ENCODE results near the gene FKBP3.
"Not testable (repeated sequence)": the region's sequence is repeated elsewhere in the genome, so short reads cannot be mapped to it uniquely, and the experiment has no call there.

Gene FKBP3

GRCh38 chr14:45114327-45114726 lies 20.0 kb downstream of the FKBP3 start:
- in situ Hi-C loops (cut with MboI; ENCODE audit: low sequenced_read_pairs): no loop called here

GRCh38 chr14:45112896-45113781 lies 21.1 kb downstream of the FKBP3 start:
- in situ Hi-C loops (cut with MboI; ENCODE audit: low sequenced_read_pairs): no loop called here

- in situ Hi-C loops (cut with MboI; ENCODE audit: low sequenced_read_pairs): no loop called here
These were observed 29.7 kb downstream of the FKBP3 start for GRCh38 chr14:45104561-45104960.

- in situ Hi-C loops (cut with MboI; ENCODE audit: low sequenced_read_pairs): no loop called here
These were observed 30.5 kb downstream of the FKBP3 start for GRCh38 chr14:45103806-45104205.

- in situ Hi-C loops (cut with MboI; ENCODE audit: low sequenced_read_pairs): no loop called here
These were observed 38.1 kb downstream of the FKBP3 start for GRCh38 chr14:45096218-45096617.

GRCh38 chr14:45095143-45095542 lies 39.1 kb downstream of the FKBP3 start:
- in situ Hi-C loops (cut with MboI; ENCODE audit: low sequenced_read_pairs): no loop called here

GRCh38 chr14:45094275-45094674 lies 40.0 kb downstream of the FKBP3 start:
- in situ Hi-C loops (cut with MboI; ENCODE audit: low sequenced_read_pairs): no loop called here

GRCh38 chr14:45091710-45092109 lies 42.6 kb downstream of the FKBP3 start:
- in situ Hi-C loops (cut with MboI; ENCODE audit: low sequenced_read_pairs): no loop called here

GRCh38 chr14:45089813-45090212 lies 44.5 kb downstream of the FKBP3 start:
- in situ Hi-C loops (cut with MboI; ENCODE audit: low sequenced_read_pairs): no loop called here

- in situ Hi-C loops (cut with MboI; ENCODE audit: low sequenced_read_pairs): no loop called here
These were observed 49.3 kb downstream of the FKBP3 start for GRCh38 chr14:45084946-45085346.

- in situ Hi-C loops (cut with MboI; ENCODE audit: low sequenced_read_pairs): no loop called here
These were observed 50.1 kb downstream of the FKBP3 start, which contains the start of gene PRPF39 for GRCh38 chr14:45083976-45084722. PRPF39 (plus strand) TSS chr14:45084116; CDS start chr14:45095240, 11,124 bp downstream.

GRCh38 chr14:45083617-45083975 lies 50.7 kb downstream of the FKBP3 start:
- in situ Hi-C loops (cut with MboI; ENCODE audit: low sequenced_read_pairs): no loop called here

- in situ Hi-C loops (cut with MboI; ENCODE audit: low sequenced_read_pairs): no loop called here
These were observed 51.9 kb downstream of the FKBP3 start for GRCh38 chr14:45082420-45082819.

GRCh38 chr14:45081096-45081495 lies 53.2 kb downstream of the FKBP3 start:
- in situ Hi-C loops (cut with MboI; ENCODE audit: low sequenced_read_pairs): not testable (repeated sequence)

GRCh38 chr14:45080416-45080968 lies 53.8 kb downstream of the FKBP3 start:
- in situ Hi-C loops (cut with MboI; ENCODE audit: low sequenced_read_pairs): not testable (repeated sequence)

GRCh38 chr14:45078323-45078722 lies 56.0 kb downstream of the FKBP3 start:
- in situ Hi-C loops (cut with MboI; ENCODE audit: low sequenced_read_pairs): no loop called here

GRCh38 chr14:45073231-45073879 lies 60.9 kb downstream of the FKBP3 start:
- in situ Hi-C loops (cut with MboI; ENCODE audit: low sequenced_read_pairs): no loop called here

GRCh38 chr14:45072126-45072525 lies 62.2 kb downstream of the FKBP3 start:
- in situ Hi-C loops (cut with MboI; ENCODE audit: low sequenced_read_pairs): no loop called here

GRCh38 chr14:45070215-45070614 lies 64.1 kb downstream of the FKBP3 start:
- in situ Hi-C loops (cut with MboI; ENCODE audit: low sequenced_read_pairs): no loop called here

GRCh38 chr14:45068396-45068795 lies 65.9 kb downstream of the FKBP3 start:
- in situ Hi-C loops (cut with MboI; ENCODE audit: low sequenced_read_pairs): no loop called here

GRCh38 chr14:45066667-45067066 lies 67.6 kb downstream of the FKBP3 start:
- in situ Hi-C loops (cut with MboI; ENCODE audit: low sequenced_read_pairs): no loop called here
